ENCODE results near the gene RHCG. TPM values are rescaled to one million over a fixed set of nuclear protein-coding genes. Genes with fewer than 3 reads are reported as not detected.

RHCG gene
- total and polyA plus RNA-seq, 2 of the 4 experiments (the other 2 are of a cell fraction) = not detected

DNA sequence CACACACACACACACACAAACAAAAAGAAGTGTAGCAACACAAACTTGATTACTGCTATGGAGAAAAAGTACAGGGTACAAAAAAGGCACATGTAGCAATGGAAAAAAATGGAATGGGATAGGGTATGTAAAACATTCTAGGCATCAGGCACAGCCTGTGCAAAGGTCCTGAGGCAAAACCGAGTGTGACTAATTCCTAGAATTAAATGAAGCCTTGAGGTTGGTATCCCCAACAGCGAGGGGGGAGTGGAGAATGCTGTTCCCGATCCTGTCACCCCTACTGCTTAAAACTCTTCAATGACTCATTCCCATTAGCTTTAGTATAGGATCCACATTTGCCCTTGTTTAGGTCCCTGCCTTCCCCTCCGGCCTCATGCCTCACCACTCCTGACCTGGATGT, 37.9 kb downstream of the RHCG start:
- Histone ChIP-seq H2BK15ac (ENCODE audit: low read depth, low read length) (no peak overlapping the region), H3K36me3 (ENCODE audit: control insufficient read depth, insufficient read depth, low read length) (no peaks in the 10 kb centered on the region), H2AK5ac (ENCODE audit: low read depth, low read length) (no peak overlapping the region), H4K8ac (ENCODE audit: low read depth in 2 of 2, low read length in 2 of 2) (no peak overlapping the region), H3K79me1 (ENCODE audit: low read depth in 1 of 2, low read length in 2 of 2) (no peaks in the 10 kb centered on the region), H4K5ac (ENCODE audit: low read depth, low read length) (no peak overlapping the region), H3K4me1 (ENCODE audit: control insufficient read depth, insufficient read depth, low read length) (no peaks in the 10 kb centered on the region), H3K9ac (ENCODE audit: low read depth, low read length) (no peak overlapping the region), H4K91ac (ENCODE audit: insufficient read depth, low read depth, low read length) (no peak overlapping the region), H4K20me1 (ENCODE audit: insufficient read depth, low read length) (no peaks in the 10 kb centered on the region), H2BK20ac (ENCODE audit: low read depth, low read length) (no peak overlapping the region), H3K4me3 (ENCODE audit: insufficient read depth, low read depth, low read length) (no peak overlapping the region), H3K27ac (ENCODE audit: insufficient read depth, low read length) (no peak overlapping the region), H3K9me3 (ENCODE audit: control insufficient read depth, insufficient read depth, low read length) (peaks cover 2% of the 10 kb centered on the region; the same call in 1 of the 2 replicates), H3K4me2 (ENCODE audit: low read depth, low read length) (no peak overlapping the region), H2AFZ (replicated peaks; ENCODE audit: low read length, poor library complexity) (no peak overlapping the region), H3K14ac (replicated peaks; ENCODE audit: low read depth, low read length) (no peak overlapping the region), H3K27me3 (ENCODE audit: control insufficient read depth, insufficient read depth, low read length) (peaks cover 7% of the 10 kb centered on the region; the same call in 1 of the 2 replicates), H2BK5ac (ENCODE audit: low read depth, low read length, poor library complexity, severe bottlenecking) (no peak overlapping the region), H3K18ac (ENCODE audit: low read depth, low read length) (no peak overlapping the region), H2AK9ac (replicated peaks; ENCODE audit: low read depth, low read length, poor library complexity) (no peak overlapping the region), H3K23ac (ENCODE audit: low read depth, low read length) (no peak overlapping the region), H2BK120ac (ENCODE audit: low read depth, low read length) (no peak overlapping the region), H3K56ac (ENCODE audit: extremely low read depth, insufficient read depth, low read length) (no peak overlapping the region), H3K9me1 (ENCODE audit: insufficient read depth, low read length) (no peaks in the 10 kb centered on the region), H3K4ac (ENCODE audit: low read depth, low read length) (no peak overlapping the region)
- ATAC-seq (ENCODE audit: low read depth) = no peak
- ChIA-PET POLR2A (ENCODE audit: unreplicated experiment) (no interaction called here), CTCF (no interaction called here)
- no TSS peak for BruUV-seq (replicated peaks)
- dilution Hi-C loops (cut with HindIII; ENCODE audit: low sequenced_read_pairs, unreplicated experiment) (no loop called here), intact Hi-C loops (cut with micrococcal nuclease) (no loop called here), in situ Hi-C loops (cut with MboI; ENCODE audit: low sequenced_read_pairs) (no loop called here)
- TF ChIP-seq ELK1 (IDR thresholded peaks at IDR 0.05; ENCODE audit: borderline replicate concordance, low read depth, low read length) (no peak), FOS (IDR thresholded peaks at IDR 0.05; ENCODE audit: low read depth, low read length) (no peak), MAFK (IDR thresholded peaks at IDR 0.05; ENCODE audit: low read depth, low read length) (no peak), POLR2A (IDR thresholded peaks at IDR 0.05; ENCODE audit: low read depth, low read length) (no peak), USF2 (IDR thresholded peaks at IDR 0.05; ENCODE audit: low read depth, low read length) (no peak), CEBPB (IDR thresholded peaks at IDR 0.05; ENCODE audit: low read depth, low read length) (no peak), MXI1 (IDR thresholded peaks at IDR 0.05; ENCODE audit: borderline replicate concordance, low read depth, low read length) (no peak), CHD1 (IDR thresholded peaks at IDR 0.05; ENCODE audit: low read depth, low read length) (no peak), CTCF (conservative IDR thresholded peaks at IDR 0.05; ENCODE audit: low read depth, low read length) (no peak), RFX5 (IDR thresholded peaks at IDR 0.05; ENCODE audit: low read depth, low read length) (no peak), RAD21 (IDR thresholded peaks at IDR 0.05; ENCODE audit: low read length) (no peak), BHLHE40 (IDR thresholded peaks at IDR 0.05; ENCODE audit: low read depth, low read length) (no peak)
- no peak for DNase-seq
- no CpG with 5 or more reads among the region's 4 CpGs for WGBS, 2 experiments (ENCODE audit: extremely low coverage in 2 of 2, insufficient read length in 1 of 2)
